BLaER1 (cell line): Measurements from ENCODE around the gene BAIAP2L1.
"Not testable (repeated sequence)": the region's sequence is repeated elsewhere in the genome, so short reads cannot be mapped to it uniquely, and the experiment has no call there.

Experiments
- H3K27ac ChIP-seq: shearing (Covaris generic); formaldehyde crosslinking; 2 replicates; pipeline ENCODE4 v1.8.1; 2022
- H3K27me3 ChIP-seq: shearing (Covaris generic); formaldehyde crosslinking; 2 replicates; pipeline ENCODE4 v1.8.1; 2022
- H3K36me3 ChIP-seq: shearing (Covaris generic); formaldehyde crosslinking; 2 replicates; pipeline ENCODE4 v1.8.1; 2022
- H3K4me1 ChIP-seq: shearing (Covaris generic); formaldehyde crosslinking; 2 replicates; pipeline ENCODE4 v1.8.1; 2022
- H3K4me2 ChIP-seq: shearing (Covaris generic); formaldehyde crosslinking; 2 replicates; pipeline ENCODE4 v1.8.1; 2022
- H3K4me3 ChIP-seq: shearing (Covaris generic); formaldehyde crosslinking; 2 replicates; pipeline ENCODE4 v1.8.1; 2022
- H3K9ac ChIP-seq: shearing (Covaris generic); formaldehyde crosslinking; 2 replicates; pipeline ENCODE4 v1.8.1; 2022
- H3K9me3 ChIP-seq: shearing (Covaris generic); formaldehyde crosslinking; 2 replicates; pipeline ENCODE4 v1.8.1; 2022
- H4K20me1 ChIP-seq: shearing (Covaris generic); formaldehyde crosslinking; 2 replicates; pipeline ENCODE4 v1.8.1; 2022
- Cebpa-rat ChIP-seq: shearing (Covaris generic); IDR thresholded peaks from 2 replicates; pipeline ENCODE4 v1.8.1; 2022

The BAIAP2L1 gene

GRCh38 chr7:98418636-98419315 lies 17.9 kb upstream of the BAIAP2L1 start:
- no peak overlapping the region for H3K4me2 ChIP-seq
- H3K9me3 ChIP-seq, result no peaks in the 10 kb centered on the region
- H4K20me1 ChIP-seq, result no peaks in the 10 kb centered on the region
- no peak overlapping the region for H3K4me3 ChIP-seq
- peaks cover 4% of the 10 kb centered on the region; the same call in 1 of the 2 replicates for H3K4me1 ChIP-seq
- H3K27ac ChIP-seq, result no peak overlapping the region
- no peak for TF ChIP-seq Cebpa-rat
- H3K36me3 ChIP-seq, result no peaks in the 10 kb centered on the region
- H3K9ac ChIP-seq, result no peak overlapping the region
- no peaks in the 10 kb centered on the region for H3K27me3 ChIP-seq

GRCh38 chr7:98418271-98418635 lies 17.4 kb upstream of the BAIAP2L1 start:
- Histone ChIP-seq H3K9ac (no peak overlapping the region), H3K27ac (no peak overlapping the region), H3K4me2 (no peak overlapping the region)

GRCh38 chr7:98417604-98418270 lies 16.8 kb upstream of the BAIAP2L1 start:
- H3K36me3 ChIP-seq, H4K20me1 ChIP-seq, H3K27me3 ChIP-seq, H3K4me2 ChIP-seq, H3K4me1 ChIP-seq, H3K27ac ChIP-seq, H3K9me3 ChIP-seq, H3K4me3 ChIP-seq, H3K9ac ChIP-seq: not testable (repeated sequence)

More at GRCh38 chr7:98418271-98418635, 17.4 kb upstream of the BAIAP2L1 start:
- Histone ChIP-seq H3K27me3 (no peaks in the 10 kb centered on the region), H3K4me3 (no peak overlapping the region), H3K9me3 (no peaks in the 10 kb centered on the region), H4K20me1 (no peaks in the 10 kb centered on the region), H3K36me3 (no peaks in the 10 kb centered on the region), H3K4me1 (peaks cover 5% of the 10 kb centered on the region; the same call in 1 of the 2 replicates)
- TF ChIP-seq Cebpa-rat, result no peak

GRCh38 chr7:98414205-98414900 lies 13.5 kb upstream of the BAIAP2L1 start:
- no peaks in the 10 kb centered on the region for H3K9me3 ChIP-seq
- no peaks in the 10 kb centered on the region for H4K20me1 ChIP-seq
- H3K9ac ChIP-seq, result no peak overlapping the region
- H3K36me3 ChIP-seq, result no peaks in the 10 kb centered on the region
- H3K27ac ChIP-seq, result no peak overlapping the region
- H3K4me1 ChIP-seq, result peaks cover 5% of the 10 kb centered on the region; the same call in 1 of the 2 replicates
- H3K4me3 ChIP-seq, result no peak overlapping the region
- TF ChIP-seq Cebpa-rat, result no peak
- no peaks in the 10 kb centered on the region for H3K27me3 ChIP-seq
- no peak overlapping the region for H3K4me2 ChIP-seq

- H4K20me1 ChIP-seq, H3K4me1 ChIP-seq, H3K4me2 ChIP-seq, H3K27ac ChIP-seq, H3K4me3 ChIP-seq, H3K9me3 ChIP-seq, H3K27me3 ChIP-seq, H3K36me3 ChIP-seq, H3K9ac ChIP-seq: not testable (repeated sequence)
Measured at GRCh38 chr7:98413655-98414054, 12.8 kb upstream of the BAIAP2L1 start.

GRCh38 chr7:98409843-98410242 lies 9.0 kb upstream of the BAIAP2L1 start:
- Histone ChIP-seq H3K27me3 (no peaks in the 10 kb centered on the region), H3K36me3 (no peaks in the 10 kb centered on the region), H3K9me3 (no peaks in the 10 kb centered on the region), H3K27ac (no peak overlapping the region), H3K4me1 (peaks cover 5% of the 10 kb centered on the region; the same call in 1 of the 2 replicates), H3K9ac (no peak overlapping the region), H3K4me2 (no peak overlapping the region), H3K4me3 (no peak overlapping the region), H4K20me1 (no peaks in the 10 kb centered on the region)
- TF ChIP-seq Cebpa-rat, result no peak

- H3K4me3 ChIP-seq, H3K27me3 ChIP-seq, H3K36me3 ChIP-seq, H3K4me2 ChIP-seq, H3K9ac ChIP-seq, H3K27ac ChIP-seq, H4K20me1 ChIP-seq, H3K9me3 ChIP-seq: not testable (repeated sequence)
- H3K4me1 ChIP-seq, result peaks cover 13% of the 10 kb centered on the region; the same call in 1 of the 2 replicates
Measured at GRCh38 chr7:98408146-98408545, 7.3 kb upstream of the BAIAP2L1 start.

GRCh38 chr7:98406827-98407226 lies 5.9 kb upstream of the BAIAP2L1 start:
- Histone ChIP-seq H3K4me2 (no peak overlapping the region), H3K9ac (no peak overlapping the region), H3K27me3 (no peaks in the 10 kb centered on the region), H3K4me1 (peaks cover 14% of the 10 kb centered on the region; the same call in 1 of the 2 replicates), H4K20me1 (no peaks in the 10 kb centered on the region), H3K4me3 (no peak overlapping the region), H3K27ac (no peak overlapping the region), H3K9me3 (no peaks in the 10 kb centered on the region), H3K36me3 (no peaks in the 10 kb centered on the region)
- no peak for TF ChIP-seq Cebpa-rat

GRCh38 chr7:98404840-98405239 lies 4.0 kb upstream of the BAIAP2L1 start:
- Histone ChIP-seq H3K27ac (no peak overlapping the region), H3K27me3 (no peaks in the 10 kb centered on the region), H3K36me3 (no peaks in the 10 kb centered on the region), H3K9me3 (no peaks in the 10 kb centered on the region), H4K20me1 (no peaks in the 10 kb centered on the region), H3K4me3 (no peak overlapping the region), H3K4me2 (no peak overlapping the region), H3K9ac (no peak overlapping the region), H3K4me1 (peaks cover 23% of the 10 kb centered on the region)
- no peak for TF ChIP-seq Cebpa-rat

- Histone ChIP-seq H3K9ac (no peak overlapping the region), H3K4me1 (peaks cover 29% of the 10 kb centered on the region), H3K27ac (no peak overlapping the region), H3K4me3 (peak overlapping the region; percentile 82; the same call in 1 of the 2 replicates), H3K36me3 (no peaks in the 10 kb centered on the region), H3K4me2 (peak overlapping the region; percentile 94), H3K9me3 (no peaks in the 10 kb centered on the region), H3K27me3 (no peaks in the 10 kb centered on the region), H4K20me1 (no peaks in the 10 kb centered on the region)
- TF ChIP-seq Cebpa-rat, result no peak
Measured at GRCh38 chr7:98399890-98400541, 874 bp downstream of the BAIAP2L1 start.
